Measurements from ENCODE around the gene AP1M2. TPM values are rescaled to one million over a fixed set of nuclear protein-coding genes. Genes with fewer than 3 reads are reported as not detected.
A peak's percentile ranks its signal among the peaks of the same experiment; 100 is the strongest.

The AP1M2 gene
- total RNA-seq, result 3.1 TPM

- Histone ChIP-seq H3K4me1 (ENCODE audit: control insufficient read depth in 3 of 3, insufficient read depth in 3 of 3, low read length in 3 of 3) (no peaks in the 10 kb centered on the region), H3K27me3 (ENCODE audit: control insufficient read depth in 3 of 3, insufficient read depth in 3 of 3, low read length in 3 of 3) (peaks cover 10 to 14% (median 10%) of the 10 kb centered on the region in 3 donors), H3K27ac (ENCODE audit: low read depth, low read length) (no peak within 1 kb of the TSS), H3K9ac (ENCODE audit: low read depth in 1 of 3, low read length in 3 of 3) (no peak within 1 kb of the TSS), H3K36me3 (ENCODE audit: control insufficient read depth in 3 of 3, insufficient read depth in 3 of 3, low read length in 3 of 3) (no peaks in the 10 kb centered on the region), H3K4me3 (ENCODE audit: low read length in 3 of 3) (no peak within 1 kb of the TSS), H3K9me3 (ENCODE audit: control insufficient read depth in 3 of 3, low read length in 3 of 3) (no peaks in the 10 kb centered on the region)
These were observed at the start of gene AP1M2 for GRCh38 chr19:10587022-10587838. Gene AP1M2, minus strand, starts transcription at chr19:10587312. Its CDS starts 81 bp downstream, at chr19:10587231.

- H3K36me3 ChIP-seq (ENCODE audit: control insufficient read depth in 3 of 3, insufficient read depth in 3 of 3, low read length in 3 of 3), result peaks cover 64 to 75% (median 71%) of the 10 kb centered on the region in 3 donors
- peaks cover 0 to 6% (median 3%) of the 10 kb centered on the region in 3 donors for H3K4me1 ChIP-seq (ENCODE audit: control insufficient read depth in 3 of 3, insufficient read depth in 3 of 3, low read length in 3 of 3)
- H3K9me3 ChIP-seq (ENCODE audit: control insufficient read depth in 3 of 3, low read length in 3 of 3), result no peaks in the 10 kb centered on the region
- H3K9ac ChIP-seq (ENCODE audit: low read depth in 1 of 3, low read length in 3 of 3), result no peak overlapping the region
- no peak overlapping the region for H3K4me3 ChIP-seq (ENCODE audit: low read length in 3 of 3)
- no peak overlapping the region for H3K27ac ChIP-seq (ENCODE audit: low read depth, low read length)
- no peaks in the 10 kb centered on the region for H3K27me3 ChIP-seq (ENCODE audit: control insufficient read depth in 3 of 3, insufficient read depth in 3 of 3, low read length in 3 of 3)
These were observed 49.3 kb upstream of the AP1M2 start for GRCh38 chr19:10636304-10636972.

- H3K9ac ChIP-seq (ENCODE audit: low read depth in 1 of 3, low read length in 3 of 3), result no peak overlapping the region
These were observed 47.9 kb upstream of the AP1M2 start for GRCh38 chr19:10634963-10635362.

GRCh38 chr19:10634430-10634829 lies 47.3 kb upstream of the AP1M2 start:
- no peak overlapping the region for H3K27ac ChIP-seq (ENCODE audit: low read depth, low read length)
- peaks cover 62 to 71% (median 66%) of the 10 kb centered on the region in 3 donors for H3K36me3 ChIP-seq (ENCODE audit: control insufficient read depth in 3 of 3, insufficient read depth in 3 of 3, low read length in 3 of 3)
- H3K4me1 ChIP-seq (ENCODE audit: control insufficient read depth in 3 of 3, insufficient read depth in 3 of 3, low read length in 3 of 3), result peaks cover 0 to 6% (median 3%) of the 10 kb centered on the region in 3 donors
- H3K27me3 ChIP-seq (ENCODE audit: control insufficient read depth in 3 of 3, insufficient read depth in 3 of 3, low read length in 3 of 3), result no peaks in the 10 kb centered on the region
- H3K9me3 ChIP-seq (ENCODE audit: control insufficient read depth in 3 of 3, low read length in 3 of 3), result no peaks in the 10 kb centered on the region
- H3K4me3 ChIP-seq (ENCODE audit: low read length in 3 of 3), result no peak overlapping the region
- H3K9ac ChIP-seq (ENCODE audit: low read depth in 1 of 3, low read length in 3 of 3), result no peak overlapping the region

More at GRCh38 chr19:10634963-10635362, 47.9 kb upstream of the AP1M2 start:
- no peak overlapping the region for H3K27ac ChIP-seq (ENCODE audit: low read depth, low read length)
- no peak overlapping the region for H3K4me3 ChIP-seq (ENCODE audit: low read length in 3 of 3)
- H3K4me1 ChIP-seq (ENCODE audit: control insufficient read depth in 3 of 3, insufficient read depth in 3 of 3, low read length in 3 of 3), result peaks cover 0 to 6% (median 3%) of the 10 kb centered on the region in 3 donors
- H3K27me3 ChIP-seq (ENCODE audit: control insufficient read depth in 3 of 3, insufficient read depth in 3 of 3, low read length in 3 of 3), result no peaks in the 10 kb centered on the region
- no peaks in the 10 kb centered on the region for H3K9me3 ChIP-seq (ENCODE audit: control insufficient read depth in 3 of 3, low read length in 3 of 3)
- H3K36me3 ChIP-seq (ENCODE audit: control insufficient read depth in 3 of 3, insufficient read depth in 3 of 3, low read length in 3 of 3), result peaks cover 61 to 69% (median 69%) of the 10 kb centered on the region in 3 donors

- Histone ChIP-seq H3K27me3 (ENCODE audit: control insufficient read depth in 3 of 3, insufficient read depth in 3 of 3, low read length in 3 of 3) (no peaks in the 10 kb centered on the region), H3K9ac (ENCODE audit: low read depth in 1 of 3, low read length in 3 of 3) (no peak overlapping the region), H3K4me3 (ENCODE audit: low read length in 3 of 3) (no peak overlapping the region), H3K9me3 (ENCODE audit: control insufficient read depth in 3 of 3, low read length in 3 of 3) (no peaks in the 10 kb centered on the region), H3K36me3 (ENCODE audit: control insufficient read depth in 3 of 3, insufficient read depth in 3 of 3, low read length in 3 of 3) (peaks cover 61 to 64% (median 63%) of the 10 kb centered on the region in 3 donors), H3K27ac (ENCODE audit: low read depth, low read length) (no peak overlapping the region), H3K4me1 (ENCODE audit: control insufficient read depth in 3 of 3, insufficient read depth in 3 of 3, low read length in 3 of 3) (peaks cover 0 to 19% (median 3%) of the 10 kb centered on the region in 3 donors)
These were observed 44.8 kb upstream of the AP1M2 start for GRCh38 chr19:10631874-10632273.

DNA sequence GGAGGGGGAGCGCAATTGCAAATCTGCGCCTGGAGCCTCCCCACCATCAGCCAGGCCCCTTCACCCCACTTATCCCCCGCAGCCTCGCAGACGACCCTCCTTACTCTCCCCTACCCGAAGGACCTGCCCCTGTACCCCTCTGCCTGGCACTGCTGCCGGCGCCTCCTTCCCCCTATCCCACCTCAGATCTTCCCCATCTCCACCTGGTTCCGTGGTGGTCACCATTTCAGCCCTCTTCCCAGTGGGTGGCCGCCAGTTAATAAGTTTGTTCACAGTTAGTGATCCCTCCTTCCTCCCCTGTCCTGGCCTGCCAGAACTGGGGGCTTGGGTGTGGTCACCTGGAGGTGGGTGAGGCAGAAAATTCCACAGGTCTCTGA lies 38.6 kb upstream of the AP1M2 start:
- peak overlapping the region; percentile 90 to 95 (median 91) for H3K9ac ChIP-seq (ENCODE audit: low read depth in 1 of 3, low read length in 3 of 3)
- no peaks in the 10 kb centered on the region for H3K27me3 ChIP-seq (ENCODE audit: control insufficient read depth in 3 of 3, insufficient read depth in 3 of 3, low read length in 3 of 3)
- H3K27ac ChIP-seq (ENCODE audit: low read depth, low read length), result peak overlapping the region; percentile 87

DNA sequence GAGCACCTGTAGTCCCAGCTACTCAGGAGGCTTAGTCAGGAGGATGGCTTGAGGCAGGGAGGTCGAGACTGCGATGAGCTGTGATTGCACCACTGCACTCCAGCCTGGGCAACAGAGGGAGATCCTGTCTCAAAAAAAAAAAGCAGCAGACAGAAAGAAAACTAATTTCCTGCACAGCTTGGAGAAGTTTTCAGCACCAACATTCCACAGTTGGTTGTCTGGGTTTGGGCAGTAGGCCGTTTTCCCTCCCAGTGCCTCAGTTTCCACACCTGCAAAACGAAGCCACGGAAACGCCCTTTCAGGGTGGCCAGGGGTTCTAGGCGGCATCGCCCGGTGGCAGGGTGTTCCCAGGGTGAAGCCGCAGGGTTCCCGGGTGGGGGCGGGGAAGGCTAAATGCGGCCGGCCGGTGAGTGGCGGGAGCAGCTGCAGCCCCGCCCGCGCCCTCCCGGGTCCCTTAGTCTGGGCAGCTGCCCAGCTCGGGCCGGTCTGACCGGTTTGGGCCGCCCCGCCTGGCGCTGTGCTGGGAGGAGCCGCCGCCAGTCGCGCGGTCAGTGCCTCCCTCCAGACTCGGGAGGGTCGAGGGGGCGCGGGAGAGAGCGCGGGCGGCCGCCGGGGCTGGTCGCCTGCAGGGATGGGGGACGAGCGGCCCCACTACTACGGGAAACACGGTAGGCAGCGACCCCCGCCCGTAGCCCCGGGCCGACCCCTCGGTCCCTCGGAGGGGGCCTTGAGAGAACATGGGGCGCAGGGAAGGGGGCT lies 38.1 kb upstream of the AP1M2 start, which contains the start of gene SLC44A2:
Gene SLC44A2, plus strand, starts transcription at position 551 of the 759 bp plus-strand sequence. Its CDS starts 81 bp downstream, at position 632.
- H3K27me3 ChIP-seq (ENCODE audit: control insufficient read depth in 3 of 3, insufficient read depth in 3 of 3, low read length in 3 of 3), result no peaks in the 10 kb centered on the region
- peak within 1 kb of the TSS; percentile 87 for H3K27ac ChIP-seq (ENCODE audit: low read depth, low read length)
- peaks cover 18 to 22% (median 19%) of the 10 kb centered on the region in 3 donors for H3K36me3 ChIP-seq (ENCODE audit: control insufficient read depth in 3 of 3, insufficient read depth in 3 of 3, low read length in 3 of 3)
- H3K4me3 ChIP-seq (ENCODE audit: low read length in 3 of 3), result peak within 1 kb of the TSS; percentile 76 to 85 (median 84)
- H3K9me3 ChIP-seq (ENCODE audit: control insufficient read depth in 3 of 3, low read length in 3 of 3), result no peaks in the 10 kb centered on the region
- H3K9ac ChIP-seq (ENCODE audit: low read depth in 1 of 3, low read length in 3 of 3), result peak within 1 kb of the TSS; percentile 90 to 95 (median 91)
- H3K4me1 ChIP-seq (ENCODE audit: control insufficient read depth in 3 of 3, insufficient read depth in 3 of 3, low read length in 3 of 3), result peaks cover 10 to 28% (median 13%) of the 10 kb centered on the region in 3 donors

More for the DNA sequence above, 38.6 kb upstream of the AP1M2 start:
- Histone ChIP-seq H3K4me3 (ENCODE audit: low read length in 3 of 3) (peak overlapping the region; percentile 71 to 85 (median 84)), H3K9me3 (ENCODE audit: control insufficient read depth in 3 of 3, low read length in 3 of 3) (no peaks in the 10 kb centered on the region), H3K36me3 (ENCODE audit: control insufficient read depth in 3 of 3, insufficient read depth in 3 of 3, low read length in 3 of 3) (peaks cover 19 to 23% (median 19%) of the 10 kb centered on the region in 3 donors), H3K4me1 (ENCODE audit: control insufficient read depth in 3 of 3, insufficient read depth in 3 of 3, low read length in 3 of 3) (peaks cover 10 to 28% (median 13%) of the 10 kb centered on the region in 3 donors)

DNA sequence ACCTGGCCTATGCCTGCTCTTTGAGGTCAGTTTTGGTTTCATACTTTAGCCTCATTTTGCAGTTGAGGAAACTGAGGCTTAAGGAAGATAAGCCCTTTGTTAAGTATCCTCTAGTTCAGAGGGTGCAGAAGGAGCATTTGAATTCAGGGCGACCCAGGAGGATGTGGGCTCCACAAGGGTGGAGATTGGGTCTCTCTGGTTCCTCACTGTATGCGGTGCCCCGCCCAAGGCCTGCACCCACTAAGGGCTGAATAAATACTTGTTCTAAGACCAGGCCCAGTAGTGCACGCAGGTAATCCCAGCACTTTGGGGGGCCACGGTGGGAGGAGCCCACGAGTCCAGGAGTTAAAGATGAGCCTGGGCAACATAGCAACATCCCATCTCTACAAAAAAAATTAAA lies 37.5 kb upstream of the AP1M2 start:
- Histone ChIP-seq H3K9ac (ENCODE audit: low read depth in 1 of 3, low read length in 3 of 3) (peak overlapping the region; percentile 71 to 87 (median 87)), H3K4me3 (ENCODE audit: low read length in 3 of 3) (peak overlapping the region; percentile 76 to 84 (median 83)), H3K36me3 (ENCODE audit: control insufficient read depth in 3 of 3, insufficient read depth in 3 of 3, low read length in 3 of 3) (peaks cover 15 to 19% (median 16%) of the 10 kb centered on the region in 3 donors), H3K9me3 (ENCODE audit: control insufficient read depth in 3 of 3, low read length in 3 of 3) (no peaks in the 10 kb centered on the region), H3K27ac (ENCODE audit: low read depth, low read length) (peak overlapping the region; percentile 87), H3K4me1 (ENCODE audit: control insufficient read depth in 3 of 3, insufficient read depth in 3 of 3, low read length in 3 of 3) (peaks cover 10 to 28% (median 13%) of the 10 kb centered on the region in 3 donors), H3K27me3 (ENCODE audit: control insufficient read depth in 3 of 3, insufficient read depth in 3 of 3, low read length in 3 of 3) (no peaks in the 10 kb centered on the region)

- no peak overlapping the region for H3K4me3 ChIP-seq (ENCODE audit: low read length in 3 of 3)
- no peaks in the 10 kb centered on the region for H3K27me3 ChIP-seq (ENCODE audit: control insufficient read depth in 3 of 3, insufficient read depth in 3 of 3, low read length in 3 of 3)
- H3K4me1 ChIP-seq (ENCODE audit: control insufficient read depth in 3 of 3, insufficient read depth in 3 of 3, low read length in 3 of 3), result peaks cover 15 to 21% (median 19%) of the 10 kb centered on the region in 3 donors
- H3K27ac ChIP-seq (ENCODE audit: low read depth, low read length), result no peak overlapping the region
- no peaks in the 10 kb centered on the region for H3K9me3 ChIP-seq (ENCODE audit: control insufficient read depth in 3 of 3, low read length in 3 of 3)
- no peaks in the 10 kb centered on the region for H3K36me3 ChIP-seq (ENCODE audit: control insufficient read depth in 3 of 3, insufficient read depth in 3 of 3, low read length in 3 of 3)
- H3K9ac ChIP-seq (ENCODE audit: low read depth in 1 of 3, low read length in 3 of 3), result peak overlapping the region in 1 of 3 donors; percentile 25
These were observed 34.9 kb upstream of the AP1M2 start for GRCh38 chr19:10621966-10622365.
